ENCODE results near the gene ZMPSTE24.
"Not testable (repeated sequence)": the region's sequence is repeated elsewhere in the genome, so short reads cannot be mapped to it uniquely, and the experiment has no call there.

ZMPSTE24 gene

GRCh38 chr1:40339420-40340323 is 81.6 kb downstream of the ZMPSTE24 start:
- no peak for TF ChIP-seq CTCF (IDR thresholded peaks at IDR 0.05; ENCODE audit: insufficient read depth, low read depth, low read length, missing control alignments)
- no peak overlapping the region for H3K4me3 ChIP-seq (ENCODE audit: low read length)
- no peak for DNase-seq (ENCODE audit: low read depth)

DNA sequence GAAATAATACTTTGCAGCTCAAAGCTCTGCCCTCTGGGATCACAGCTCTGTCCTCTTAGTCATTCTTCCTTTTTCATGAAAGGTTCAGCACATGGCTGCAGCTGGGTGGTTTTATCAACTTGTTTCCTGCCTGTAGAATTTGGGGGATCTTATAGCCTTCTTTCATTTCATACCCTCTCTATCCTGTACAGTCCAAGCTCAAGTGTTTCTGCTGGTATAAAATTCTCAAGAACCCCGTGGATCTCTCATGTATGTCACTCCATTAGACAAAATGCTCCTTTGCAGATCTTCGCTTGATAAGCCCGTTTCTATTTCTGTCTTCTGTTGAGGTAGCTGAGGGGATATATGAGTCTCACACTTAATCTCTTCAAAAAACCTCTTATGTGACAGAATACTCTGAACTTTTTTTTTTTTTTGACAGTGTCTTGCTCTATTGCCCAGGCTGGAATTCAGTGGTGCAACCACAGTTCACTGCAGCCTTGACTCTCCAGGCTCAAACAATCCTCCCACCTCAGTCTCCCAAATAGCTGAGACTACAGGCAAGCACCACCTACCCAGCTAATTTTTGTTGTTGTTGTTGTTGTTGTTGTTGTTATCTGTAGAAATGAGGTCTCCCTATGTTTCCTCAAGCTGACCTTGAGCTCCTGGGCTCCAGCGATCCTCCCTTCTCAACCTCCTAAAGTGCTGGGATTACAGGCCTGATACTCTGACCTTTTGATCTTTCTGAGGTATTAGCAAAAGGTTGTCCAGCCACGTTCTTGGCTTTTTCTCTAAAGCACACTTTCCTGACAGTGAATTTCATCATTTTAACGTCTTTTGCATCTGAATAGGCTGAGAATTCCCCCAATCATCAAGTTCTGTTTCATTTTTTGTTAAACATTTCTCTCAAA is 83.7 kb downstream of the ZMPSTE24 start:
- no peak overlapping the region for H3K4me3 ChIP-seq (ENCODE audit: low read length)

DNA sequence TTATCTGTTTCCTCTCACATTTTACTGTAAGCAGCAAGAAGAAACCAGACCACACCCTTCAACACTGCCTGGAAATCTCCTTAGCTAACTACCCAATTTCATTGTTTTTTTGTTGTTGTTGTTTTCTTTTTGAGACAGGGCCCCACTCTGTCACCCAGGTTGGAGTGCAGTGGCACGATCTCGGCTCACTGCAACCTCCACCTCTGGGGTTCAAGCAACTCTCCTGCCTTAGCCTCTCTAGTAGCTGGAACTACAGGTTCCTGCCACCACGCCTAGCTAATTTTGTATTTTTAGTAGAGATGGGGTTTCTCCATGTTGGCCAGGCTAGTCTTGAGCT is 84.3 kb downstream of the ZMPSTE24 start:
- not testable (repeated sequence) for DNase-seq (ENCODE audit: low read depth); H3K4me3 ChIP-seq (ENCODE audit: low read length)

More for the DNA sequence above, 83.7 kb downstream of the ZMPSTE24 start:
- TF ChIP-seq CTCF (IDR thresholded peaks at IDR 0.05; ENCODE audit: insufficient read depth, low read depth, low read length, missing control alignments), result no peak
- no peak for DNase-seq (ENCODE audit: low read depth)
